Naive thymus-derived CD8-positive, alpha-beta T cell (primary cell): ENCODE results near the gene IKBKG. TPM values are rescaled to one million over a fixed set of nuclear protein-coding genes. Genes with fewer than 3 reads are reported as not detected.

ENCODE experiments used
- ATAC-seq, 2 donors: fragments of 150-1000 bp; cut with Tn5 transposase in 1 of 2; sonication (Bioruptor Pico), chemical (Tn5 transposase) in 1 of 2; 1 replicate in 1 of 2; 2 replicates in 1 of 2; pipeline ENCODE4 v1.10.0; 2021; ENCODE audit warnings: mild to moderate bottlenecking in 2 of 2, moderate library complexity in 2 of 2
- POLR2A ChIA-PET: fragments of 350-600 bp; sonication (Branson Sonifier 250); formaldehyde crosslinking; loops from one replicate; lab custom pipeline; 2021; ENCODE audit warnings: antibody characterized with exemption; lab: Charles Lee
- DNase-seq, 10 donors: peaks; one replicate each; pipeline versions ENCODE4 v3.0.0 to v3.0.0-alpha.2; 2020 to 2022
- H3K27ac Mint-ChIP-seq, 10 donors: one replicate each; pipeline ENCODE4 v1.8.0; 2020 to 2022; ENCODE audit warnings: mild to moderate bottlenecking in 10 of 10, mixed read lengths in 10 of 10, moderate library complexity in 4 of 10, inconsistent platforms in 1 of 10
- H3K27me3 Mint-ChIP-seq, 5 donors: one replicate each; pipeline ENCODE4 v1.8.0; 2021 to 2022; ENCODE audit warnings: mixed read lengths in 5 of 5
- H3K36me3 Mint-ChIP-seq, 3 donors: one replicate each; pipeline ENCODE4 v1.8.0; 2020 to 2022; ENCODE audit warnings: mixed read lengths in 3 of 3, mild to moderate bottlenecking in 2 of 3, inconsistent platforms in 1 of 3
- H3K4me1 Mint-ChIP-seq, 4 donors: one replicate each; pipeline ENCODE4 v1.8.0; 2021 to 2022; ENCODE audit warnings: mixed read lengths in 4 of 4
- H3K4me3 Mint-ChIP-seq, 10 donors: one replicate each; pipeline ENCODE4 v1.8.0; 2020 to 2022; ENCODE audit warnings: mild to moderate bottlenecking in 10 of 10, mixed read lengths in 10 of 10, moderate library complexity in 6 of 10, inconsistent platforms in 1 of 10
- H3K9me3 Mint-ChIP-seq, 9 donors: one replicate each; pipeline ENCODE4 v1.8.0; 2020 to 2022; ENCODE audit warnings: mixed read lengths in 9 of 9, mild to moderate bottlenecking in 3 of 9, inconsistent platforms in 1 of 9, moderate library complexity in 1 of 9
- polyA plus RNA-seq, 3 donors: library from polyadenylated mRNA; unstranded; fragments of 300-500 nt; fragmentation: Illumina TruSeq; gene quantifications; one replicate each; pipeline ENCODE4 v1.2.3, GENCODE V29; 2021
- total RNA-seq, 8 experiments: library from RNA in 2 of 8; stranded (reverse) in 2 of 8; gene quantifications; one replicate each; pipeline ENCODE4 v1.2.3 and lab custom pipeline; 2021 to 2026

Gene IKBKG
- total and polyA plus RNA-seq, 5 experiments from 2014 or later, result 18.4 to 48.2 (median 24.2) TPM

DNA sequence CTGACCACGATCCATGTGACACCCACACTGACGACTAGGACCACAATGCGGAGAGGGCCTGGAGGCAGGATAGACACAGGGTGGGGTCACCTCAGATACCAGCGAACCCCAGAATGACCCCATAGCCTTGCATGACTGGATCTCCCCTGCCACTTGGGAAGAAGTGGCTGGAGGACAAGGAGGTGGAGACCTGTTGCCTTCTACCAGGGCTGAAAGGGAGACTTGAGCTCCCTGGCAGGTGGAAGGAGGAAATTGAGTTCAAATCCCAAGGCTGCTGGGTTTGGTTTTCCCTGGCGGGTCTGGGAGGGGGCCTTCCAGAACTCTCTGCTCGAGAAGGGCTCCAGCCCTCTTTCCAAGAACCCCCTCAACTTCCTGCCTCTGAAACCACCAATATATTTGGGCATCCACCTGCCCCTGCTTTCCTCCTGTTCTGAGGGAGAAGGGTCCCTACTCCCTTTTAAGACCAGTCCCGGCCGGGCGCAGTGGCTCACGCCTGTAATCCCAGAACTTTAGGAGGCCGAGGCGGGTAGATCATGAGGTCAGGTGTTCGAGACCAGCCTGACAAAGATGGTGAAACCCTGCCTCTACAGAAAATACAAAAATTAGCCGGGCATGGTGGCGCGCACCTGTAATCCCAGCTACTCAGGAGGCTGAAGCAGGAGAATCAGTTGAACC lies 34.4 kb upstream of the IKBKG start:
- Mint-ChIP-seq H3K27ac (peak overlapping the region in 8 of 10 donors; percentile 8 to 93 (median 82)), H3K4me3 (peak overlapping the region in 4 of 10 donors; percentile 6 to 61 (median 37)), H3K27me3 (no peaks in the 10 kb centered on the region), H3K9me3 (peaks cover 0 to 2% (median 0%) of the 10 kb centered on the region in 9 donors), H3K36me3 (peaks cover 0 to 11% (median 3%) of the 10 kb centered on the region in 3 donors), H3K4me1 (peaks cover 13 to 38% (median 35%) of the 10 kb centered on the region in 4 donors)
- ATAC-seq (no peak), DNase-seq (no peak)
- POLR2A ChIA-PET, result interaction anchor here (1.6 to 5.4 kb wide), 4 partner anchors 10 to 113 kb away, joined by 3 to 38 read pairs (median 16); partner anchors contain the start of genes RPL10 and SLC10A3

DNA sequence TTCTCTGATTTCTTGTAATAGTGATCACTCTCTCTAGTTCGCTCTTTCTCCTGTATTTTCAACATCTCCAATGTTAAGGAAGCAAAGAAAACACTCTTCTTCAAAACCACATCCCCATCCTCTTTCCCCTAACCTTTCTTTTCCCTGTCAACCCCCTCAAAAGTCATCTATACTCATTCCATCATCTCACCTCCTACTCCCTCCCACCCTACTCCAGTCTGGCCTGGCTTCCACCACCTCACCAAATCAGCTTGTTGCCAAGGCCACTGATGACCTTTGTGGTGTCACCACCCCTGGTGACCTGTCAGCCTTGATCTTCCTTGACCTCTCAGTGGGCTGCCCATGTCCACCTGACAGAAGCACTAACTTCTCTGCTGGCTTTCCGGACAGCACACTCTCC lies 33.7 kb upstream of the IKBKG start:
- no peak for DNase-seq
- no peaks in the 10 kb centered on the region for H3K27me3 Mint-ChIP-seq
- H3K4me3 Mint-ChIP-seq, result peak overlapping the region; percentile 22 to 81 (median 60)
- POLR2A ChIA-PET, result interaction anchor here (1.6 to 5.4 kb wide), 5 partner anchors 11 to 114 kb away, joined by 3 to 38 read pairs (median 14); partner anchors contain the start of genes RPL10, SLC10A3 and TAFAZZIN
- ATAC-seq, result no peak
- H3K27ac Mint-ChIP-seq, result peak overlapping the region; percentile 54 to 86 (median 78)
- peaks cover 13 to 38% (median 35%) of the 10 kb centered on the region in 4 donors for H3K4me1 Mint-ChIP-seq
- peaks cover 0 to 2% (median 0%) of the 10 kb centered on the region in 9 donors for H3K9me3 Mint-ChIP-seq
- H3K36me3 Mint-ChIP-seq, result peaks cover 0 to 9% (median 3%) of the 10 kb centered on the region in 3 donors

DNA sequence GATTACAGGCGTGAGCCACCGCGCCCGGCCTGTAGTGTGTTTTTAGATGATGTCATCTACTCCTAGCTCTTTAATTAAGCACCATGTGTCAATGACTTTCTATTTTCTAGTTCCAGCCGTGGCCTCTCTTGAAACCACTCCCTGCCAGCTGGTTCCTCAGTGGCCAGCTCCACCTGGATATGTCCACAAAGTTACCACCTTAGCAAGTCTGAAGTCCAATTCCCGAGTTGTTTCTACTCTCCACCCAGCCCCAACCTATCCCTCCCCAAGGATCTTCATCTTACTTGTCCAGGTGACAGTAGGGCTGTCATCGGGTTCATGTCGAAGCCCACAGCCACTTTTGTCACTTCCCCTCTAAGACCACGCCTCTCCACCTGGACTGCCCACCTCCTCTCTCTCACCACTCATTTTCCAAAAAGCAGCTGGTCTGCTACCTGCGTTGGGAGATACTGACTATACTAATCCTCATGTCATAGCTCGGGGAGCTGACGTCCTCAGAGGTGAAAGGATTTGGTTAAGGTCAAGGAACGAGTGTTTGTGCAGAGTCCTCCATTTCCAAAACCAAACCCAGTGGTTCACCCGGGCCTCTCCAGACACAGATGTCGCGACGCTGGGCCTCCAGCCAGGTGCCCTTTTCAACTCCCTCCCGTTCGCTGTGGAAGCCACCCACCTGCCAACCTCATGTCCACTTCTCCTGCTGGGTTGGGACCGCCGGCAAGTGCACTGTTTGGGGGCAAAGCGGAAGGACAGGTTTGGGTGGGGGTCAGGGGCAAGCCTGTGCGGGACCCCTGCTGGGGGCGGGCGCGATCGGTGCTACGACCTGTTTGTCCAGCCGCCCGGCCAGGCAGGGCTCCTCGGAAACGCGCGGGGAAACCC lies 32.1 kb upstream of the IKBKG start:
- POLR2A ChIA-PET, result interaction anchor here (0.8 to 5.4 kb wide), 12 partner anchors 11 to 116 kb away, joined by 3 to 54 read pairs (median 11); partner anchors contain the start of genes RPL10, SLC10A3, TAFAZZIN and UBL4A
- ATAC-seq (no peak), DNase-seq (peak in 2 of 10 donors; percentile 7 to 23)
- Mint-ChIP-seq H3K27ac (peak overlapping the region; percentile 86 to 91 (median 90)), H3K27me3 (no peaks in the 10 kb centered on the region), H3K4me3 (peak overlapping the region; percentile 71 to 90 (median 84)), H3K9me3 (no peaks in the 10 kb centered on the region), H3K4me1 (peaks cover 13 to 38% (median 35%) of the 10 kb centered on the region in 4 donors), H3K36me3 (peaks cover 0 to 2% (median 0%) of the 10 kb centered on the region in 3 donors)

DNA sequence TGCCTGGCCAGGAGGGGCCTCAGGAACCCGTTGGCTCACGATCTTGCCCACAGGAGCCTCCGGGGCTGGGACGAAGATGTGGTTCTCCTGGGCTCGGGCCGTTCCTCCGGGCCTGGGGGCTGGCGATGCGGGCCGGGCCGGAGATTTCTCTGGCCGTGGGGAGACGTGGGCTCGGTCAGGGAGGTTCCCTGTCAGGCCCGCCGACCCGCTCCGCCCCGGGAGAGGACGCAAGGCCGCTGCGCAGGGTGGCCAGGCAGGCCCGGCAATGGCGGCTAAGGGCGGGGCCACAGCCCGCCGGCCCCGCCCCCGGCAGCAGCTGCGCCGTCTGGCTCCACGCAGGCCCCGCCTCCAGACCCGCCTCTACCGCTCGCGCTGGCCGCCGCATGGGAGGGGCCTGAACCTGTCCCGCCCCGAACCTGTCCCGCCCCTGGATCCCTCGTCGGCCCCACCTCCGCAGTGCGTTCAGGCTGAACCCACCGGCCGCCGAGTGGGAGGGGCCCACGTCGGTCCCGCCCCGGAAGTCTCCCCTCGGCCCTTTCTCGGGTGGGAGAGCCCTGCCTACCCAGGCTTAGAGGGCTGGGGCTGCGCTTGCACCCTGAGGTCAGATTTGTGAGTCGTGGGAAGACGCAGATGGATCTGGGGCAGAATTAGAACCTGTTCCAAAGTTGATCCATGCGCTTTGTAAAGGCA lies 31.3 kb upstream of the IKBKG start, which contains the start of gene FAM3A:
TSS of gene FAM3A (minus strand) at position 267 of the 690 bp plus-strand sequence. CDS start 460 bp downstream, outside the sequence.
- no peaks in the 10 kb centered on the region for H3K9me3 Mint-ChIP-seq
- POLR2A ChIA-PET, result interaction anchor here (0.6 to 5.4 kb wide), 12 partner anchors 10 to 116 kb away, joined by 3 to 54 read pairs (median 11); partner anchors contain the start of genes RPL10, SLC10A3, TAFAZZIN and UBL4A
- H3K27ac Mint-ChIP-seq, result peak within 1 kb of the TSS; percentile 87 to 95 (median 93)
- H3K4me1 Mint-ChIP-seq, result peaks cover 9 to 32% (median 30%) of the 10 kb centered on the region in 4 donors
- peak; percentile 80 to 96 (median 90) for DNase-seq
- no peaks in the 10 kb centered on the region for H3K27me3 Mint-ChIP-seq
- H3K36me3 Mint-ChIP-seq, result peaks cover 0 to 2% (median 0%) of the 10 kb centered on the region in 3 donors
- ATAC-seq, result peak; percentile 84 to 93
- H3K4me3 Mint-ChIP-seq, result peak within 1 kb of the TSS; percentile 77 to 91 (median 85)

DNA sequence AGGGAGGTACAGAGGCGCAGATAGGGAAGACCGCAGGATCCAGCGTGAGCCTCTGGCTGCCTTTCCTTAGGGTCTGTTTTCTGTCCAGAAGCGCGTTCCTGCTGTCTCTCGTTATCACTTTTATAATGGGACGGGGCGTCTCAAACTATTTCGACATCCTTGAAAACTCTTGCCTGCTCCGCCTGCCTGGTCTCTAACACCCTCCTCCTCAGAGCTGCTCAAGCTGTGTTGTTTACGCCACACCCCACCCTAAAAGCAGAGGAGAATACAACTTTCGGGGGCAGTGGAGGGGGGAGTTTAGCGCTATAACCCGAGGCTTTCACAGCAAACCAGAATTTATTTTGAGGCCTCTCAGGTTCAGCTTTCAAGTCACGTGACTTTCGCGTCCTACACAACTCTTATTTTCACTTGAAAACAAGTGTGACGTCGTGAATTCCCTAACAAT lies 30.7 kb upstream of the IKBKG start:
- DNase-seq (peak in 5 of 10 donors; percentile 17 to 56 (median 25)), ATAC-seq (peak; percentile 33 to 52)
- peak overlapping the region; percentile 73 to 91 (median 84) for H3K4me3 Mint-ChIP-seq
- peaks cover 8 to 27% (median 25%) of the 10 kb centered on the region in 4 donors for H3K4me1 Mint-ChIP-seq
- H3K27me3 Mint-ChIP-seq, result no peaks in the 10 kb centered on the region
- POLR2A ChIA-PET, result interaction anchor here (0.6 to 5.4 kb wide), 11 partner anchors 10 to 143 kb away, joined by 3 to 54 read pairs (median 10); partner anchors contain the start of genes RPL10, SLC10A3, TAFAZZIN and UBL4A
- peaks cover 0 to 2% (median 0%) of the 10 kb centered on the region in 3 donors for H3K36me3 Mint-ChIP-seq
- peak overlapping the region; percentile 77 to 95 (median 93) for H3K27ac Mint-ChIP-seq
- H3K9me3 Mint-ChIP-seq, result no peaks in the 10 kb centered on the region

DNA sequence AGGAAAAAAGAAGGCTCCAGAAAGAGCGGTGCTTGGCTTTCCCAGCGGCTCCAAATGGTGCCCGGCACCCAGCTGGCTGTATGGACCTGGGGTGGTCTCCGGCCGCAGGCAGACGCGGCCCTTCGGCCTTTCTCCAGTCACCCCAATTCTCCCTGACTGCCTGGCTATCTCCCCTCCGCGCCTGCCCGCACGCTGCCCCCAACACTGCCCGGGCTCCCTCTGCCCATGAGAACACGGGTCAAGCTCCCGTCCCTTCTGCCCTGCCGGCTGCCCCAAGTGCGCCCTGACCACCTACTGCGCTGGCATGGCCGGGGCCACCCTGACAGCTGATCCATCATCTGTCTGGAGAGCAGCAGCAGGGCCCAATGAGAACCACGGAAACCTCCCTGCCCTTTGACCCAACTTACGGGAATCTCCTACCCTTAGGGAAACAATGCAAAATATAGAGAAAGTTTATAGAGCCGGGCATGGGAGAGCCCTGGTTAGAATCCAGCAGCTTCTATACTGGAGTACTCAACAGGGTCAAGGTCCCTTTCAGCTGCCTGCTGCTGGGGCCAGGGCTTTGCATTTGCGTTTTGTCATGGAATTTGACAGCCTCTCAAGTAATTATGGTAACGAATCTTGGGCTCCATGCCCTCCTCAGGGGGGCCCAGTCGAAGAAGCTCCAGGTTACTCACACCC lies 30.2 kb upstream of the IKBKG start:
- Mint-ChIP-seq H3K36me3 (peaks cover 0 to 2% (median 0%) of the 10 kb centered on the region in 3 donors), H3K4me1 (peaks cover 8 to 24% (median 23%) of the 10 kb centered on the region in 4 donors), H3K9me3 (no peaks in the 10 kb centered on the region), H3K27ac (peak overlapping the region in 2 of 10 donors; percentile 11 to 22), H3K27me3 (no peaks in the 10 kb centered on the region), H3K4me3 (peak overlapping the region in 5 of 10 donors; percentile 2 to 85 (median 82))
- POLR2A ChIA-PET, result interaction anchor here (1.0 to 5.4 kb wide), 9 partner anchors 9 to 144 kb away, joined by 3 to 54 read pairs (median 12); partner anchors contain the start of genes RPL10, SLC10A3, TAFAZZIN and UBL4A
- no peak for DNase-seq
- no peak for ATAC-seq

DNA sequence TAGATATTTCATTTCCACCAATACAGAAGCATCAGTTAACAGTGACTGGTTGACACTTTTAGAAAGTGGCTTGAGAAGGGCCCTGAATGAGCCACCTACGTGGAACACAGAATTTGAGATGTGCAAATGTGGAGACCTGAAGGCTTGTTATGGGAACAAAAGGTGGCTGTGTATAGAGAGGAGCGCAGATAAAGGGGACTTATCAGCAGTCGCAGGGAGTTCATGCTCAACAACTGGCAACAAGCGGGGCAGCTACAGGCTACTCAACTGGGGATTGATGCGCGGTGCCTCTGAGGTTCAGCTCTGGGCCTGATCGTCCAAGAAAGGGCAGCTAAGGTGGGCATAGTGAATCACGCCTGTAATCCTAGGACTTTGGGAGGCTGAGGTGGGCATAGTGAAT lies 28.0 kb upstream of the IKBKG start:
- peaks cover 4 to 15% (median 11%) of the 10 kb centered on the region in 4 donors for H3K4me1 Mint-ChIP-seq
- no peaks in the 10 kb centered on the region for H3K36me3 Mint-ChIP-seq
- DNase-seq, result no peak
- no peaks in the 10 kb centered on the region for H3K27me3 Mint-ChIP-seq
- POLR2A ChIA-PET, result interaction anchor here (5.0 kb wide), 1 partner anchor 32 kb away, joined by 30 read pairs; the partner anchor contains the start of gene UBL4A
- peak overlapping the region in 1 of 10 donors; percentile 83 for H3K27ac Mint-ChIP-seq
- ATAC-seq, result no peak
- H3K4me3 Mint-ChIP-seq, result no peak overlapping the region
- no peaks in the 10 kb centered on the region for H3K9me3 Mint-ChIP-seq

DNA sequence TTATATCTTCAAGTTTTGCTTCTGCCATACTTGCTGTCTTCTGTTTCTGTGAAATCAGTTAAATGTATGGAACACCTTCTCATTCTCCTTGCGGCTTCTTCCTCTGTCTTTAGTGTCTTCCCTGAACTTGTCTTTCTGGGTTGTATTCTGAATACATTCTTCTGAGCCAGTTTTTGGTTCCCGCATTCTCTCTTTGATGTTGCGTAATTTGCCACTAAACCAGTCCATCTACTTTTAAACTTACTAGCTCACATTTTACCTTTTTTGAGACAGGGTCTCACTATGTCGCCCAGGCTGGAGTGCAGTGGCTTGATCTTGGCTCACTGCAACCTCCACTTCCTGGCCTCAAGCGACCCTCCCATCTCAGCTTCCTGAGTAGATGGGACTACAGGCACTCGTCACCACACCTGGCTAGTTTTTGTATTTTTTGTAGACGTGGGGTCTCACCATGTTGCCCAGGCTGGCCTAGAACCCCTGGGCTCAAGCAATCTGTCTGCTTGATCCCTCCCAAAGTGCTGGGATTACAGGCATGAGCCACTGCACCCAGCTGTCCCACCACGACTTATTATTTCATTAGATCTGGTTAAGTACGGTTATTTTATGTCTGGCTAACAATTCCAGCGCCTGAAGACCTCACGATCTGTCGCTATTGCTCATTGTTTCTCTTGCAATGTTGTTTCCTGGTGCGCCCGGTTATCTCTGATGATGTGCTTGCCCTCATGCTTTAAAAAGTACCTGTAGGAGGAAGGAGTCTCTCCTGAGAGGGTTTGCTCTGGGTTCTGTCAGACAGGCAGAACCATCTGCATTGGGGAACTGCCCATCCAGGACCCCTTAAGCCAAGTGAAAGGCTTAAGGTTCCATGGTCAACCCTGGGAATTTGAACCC lies 21.6 kb upstream of the IKBKG start:
- POLR2A ChIA-PET, result interaction anchor here (0.9 to 4.3 kb wide), 4 partner anchors 10 to 128 kb away, joined by 5 to 36 read pairs (median 28); partner anchors contain the start of genes FAM3A, RPL10, SLC10A3 and UBL4A
- Mint-ChIP-seq H3K4me1 (peaks cover 3 to 26% (median 20%) of the 10 kb centered on the region in 4 donors), H3K4me3 (peak overlapping the region; percentile 1 to 76 (median 48)), H3K27ac (peak overlapping the region; percentile 22 to 84 (median 63)), H3K9me3 (no peaks in the 10 kb centered on the region), H3K27me3 (no peaks in the 10 kb centered on the region), H3K36me3 (peaks cover 0 to 1% (median 0%) of the 10 kb centered on the region in 3 donors)
- peak in 1 of 2 donors; percentile 40 for ATAC-seq
- no peak for DNase-seq

DNA sequence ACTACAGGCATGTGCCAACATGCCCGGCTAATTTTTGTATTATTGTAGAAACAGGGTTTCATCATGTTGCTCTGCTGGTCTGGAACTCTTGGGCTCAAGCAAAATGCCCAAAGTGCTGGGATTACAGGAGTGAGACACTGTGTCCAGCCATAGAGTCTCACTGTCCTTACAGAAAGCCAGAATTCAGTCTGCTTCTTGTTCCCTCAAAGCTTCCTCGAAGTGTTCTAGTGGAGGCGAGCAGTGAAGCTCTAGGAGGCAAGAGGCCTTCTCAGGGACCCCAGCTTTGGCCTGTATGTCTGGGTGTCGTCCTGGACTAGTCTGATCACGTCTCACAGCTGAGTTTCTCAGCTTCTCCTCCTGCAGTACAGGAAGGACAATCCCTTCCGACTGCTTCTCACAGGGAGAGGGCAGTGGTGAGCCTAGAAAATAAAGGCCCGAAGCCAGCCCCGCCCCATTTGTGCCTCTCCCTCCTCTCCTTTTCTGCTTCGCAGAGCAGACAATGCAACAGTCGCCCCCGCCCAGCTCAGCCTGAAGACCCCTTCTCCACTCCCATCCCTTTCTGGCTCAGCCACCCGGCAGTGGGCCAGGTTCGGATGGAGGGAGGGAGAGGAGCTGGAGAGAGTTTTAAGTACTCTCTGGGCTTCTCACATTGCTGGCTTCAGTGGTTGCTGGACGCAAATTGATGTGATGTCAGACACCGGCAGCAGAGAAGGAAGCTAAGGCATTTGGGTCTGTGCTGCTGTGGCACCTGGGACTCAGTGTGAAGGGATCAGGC lies 20.3 kb upstream of the IKBKG start:
- ATAC-seq, result peak; percentile 80 to 85

More for the DNA sequence above, 20.3 kb upstream of the IKBKG start:
- Mint-ChIP-seq H3K27me3 (no peaks in the 10 kb centered on the region), H3K4me1 (peaks cover 3 to 26% (median 20%) of the 10 kb centered on the region in 4 donors), H3K4me3 (peak overlapping the region in 6 of 10 donors; percentile 10 to 56 (median 34)), H3K27ac (peak overlapping the region in 8 of 10 donors; percentile 52 to 80 (median 72)), H3K36me3 (peaks cover 0 to 3% (median 0%) of the 10 kb centered on the region in 3 donors), H3K9me3 (no peaks in the 10 kb centered on the region)
- DNase-seq, result peak in 8 of 10 donors; percentile 29 to 72 (median 40)
- POLR2A ChIA-PET, result interaction anchor here (0.5 to 4.3 kb wide), 11 partner anchors 11 to 153 kb away, joined by 3 to 36 read pairs (median 4); partner anchors contain the start of genes ATP6AP1, FAM3A, FLNA and RPL10
